Measurements from ENCODE around the gene MYO1B.
A peak's percentile ranks its signal among the peaks of the same experiment; 100 is the strongest.

GRCh38 chr2:191299010-191299409, 53.8 kb downstream of the MYO1B start:
- peak in 1 of 2 donors; percentile 36 for TF ChIP-seq CTCF (conservative IDR thresholded peaks at IDR 0.05 in 1 of 2, IDR thresholded peaks at IDR 0.05 in 1 of 2; ENCODE audit: extremely low read depth in 1 of 2, insufficient read depth in 1 of 2, low read depth in 1 of 2, low read length in 2 of 2)
- TF ChIP-seq EZH2 (IDR thresholded peaks at IDR 0.05; ENCODE audit: borderline replicate concordance, low read length), result no peak
